GM21737 (cell line): ENCODE results near the gene OSBPL2.

ENCODE experiments used
- ATAC-seq: cut with Tn5 transposase; IDR thresholded peaks from one replicate; pipeline ENCODE4 v1.9.1; 2021; ENCODE audit warnings: mild to moderate bottlenecking, moderate library complexity; ENCODE audit not compliant: unreplicated experiment

The OSBPL2 gene

GRCh38 chr20:62219992-62220665, 18.2 kb upstream of the OSBPL2 start, which contains the start of gene HRH3:
HRH3 (minus strand) TSS chr20:62220278; CDS start chr20:62219970, 308 bp downstream.
- ATAC-seq = no peak

DNA sequence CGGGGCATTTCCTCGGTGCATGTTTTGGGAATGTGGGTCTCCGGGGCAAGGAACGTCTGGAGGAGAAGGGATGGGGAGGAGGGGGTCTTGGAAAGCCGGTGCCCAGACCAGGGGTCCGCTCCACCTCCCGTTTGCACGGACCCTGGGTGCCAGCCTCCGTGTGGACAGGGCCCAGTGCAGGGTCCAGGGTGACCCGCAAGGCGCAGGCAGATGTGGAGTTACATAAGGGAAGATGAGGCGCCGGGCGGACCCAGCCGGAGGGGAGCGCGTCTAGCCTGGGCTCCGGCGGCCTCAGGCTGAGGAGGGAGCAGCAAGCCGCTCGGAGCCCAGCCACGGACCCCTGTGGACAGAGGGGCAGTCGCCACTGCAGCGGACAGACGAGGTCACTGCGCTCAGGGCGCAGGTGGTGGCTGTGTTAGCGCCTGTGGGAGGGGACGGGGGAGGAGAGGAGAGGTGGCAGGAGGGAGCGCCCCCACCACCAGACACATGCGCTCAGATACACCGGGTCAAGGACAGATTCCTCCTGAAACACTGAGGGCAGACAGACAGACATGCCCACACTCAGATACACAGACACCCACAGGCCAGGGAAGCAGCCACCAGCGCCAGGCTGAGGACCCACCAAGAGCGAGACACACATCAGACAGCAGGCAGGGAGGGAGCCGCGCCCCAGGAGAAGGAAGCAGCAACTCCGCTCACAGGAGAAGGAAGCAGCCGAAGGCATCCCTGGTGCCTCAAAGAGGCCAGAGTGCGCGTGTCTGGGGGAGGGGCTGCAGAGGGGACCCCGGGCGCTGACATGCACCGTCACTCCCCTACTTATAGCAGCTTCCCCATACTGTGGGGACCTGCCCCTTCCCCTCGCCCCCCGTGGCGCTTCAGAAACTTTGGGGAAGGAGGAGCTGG, 17.4 kb upstream of the OSBPL2 start:
- no peak for ATAC-seq

GRCh38 chr20:62222266-62222850, 16.0 kb upstream of the OSBPL2 start:
- ATAC-seq = no peak

- ATAC-seq = no peak
These were observed 15.3 kb upstream of the OSBPL2 start for GRCh38 chr20:62222972-62223371.

GRCh38 chr20:62223571-62223970, 14.8 kb upstream of the OSBPL2 start:
- no peak for ATAC-seq

GRCh38 chr20:62224113-62224855, 14.0 kb upstream of the OSBPL2 start:
- ATAC-seq = no peak

DNA sequence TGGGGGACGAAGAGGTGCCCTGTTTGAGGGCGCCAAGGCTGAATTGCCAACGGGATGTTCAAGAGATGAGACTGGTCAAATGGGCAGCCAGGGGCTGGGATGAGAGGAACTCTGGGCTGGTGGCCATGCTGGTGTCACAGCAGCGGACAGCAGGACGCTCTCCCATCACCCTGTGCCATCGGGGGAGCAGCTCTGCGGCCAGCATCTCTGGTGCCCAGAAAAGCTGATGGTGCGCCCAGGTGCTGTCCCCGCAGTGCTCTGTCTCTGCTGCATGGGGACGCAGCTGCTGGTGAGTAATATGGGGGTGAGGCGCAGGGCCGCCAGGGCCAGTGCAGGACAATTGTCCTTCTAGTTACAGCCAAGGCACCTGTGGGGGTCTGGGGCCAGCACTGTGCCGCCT, 13.3 kb upstream of the OSBPL2 start:
- ATAC-seq = no peak

DNA sequence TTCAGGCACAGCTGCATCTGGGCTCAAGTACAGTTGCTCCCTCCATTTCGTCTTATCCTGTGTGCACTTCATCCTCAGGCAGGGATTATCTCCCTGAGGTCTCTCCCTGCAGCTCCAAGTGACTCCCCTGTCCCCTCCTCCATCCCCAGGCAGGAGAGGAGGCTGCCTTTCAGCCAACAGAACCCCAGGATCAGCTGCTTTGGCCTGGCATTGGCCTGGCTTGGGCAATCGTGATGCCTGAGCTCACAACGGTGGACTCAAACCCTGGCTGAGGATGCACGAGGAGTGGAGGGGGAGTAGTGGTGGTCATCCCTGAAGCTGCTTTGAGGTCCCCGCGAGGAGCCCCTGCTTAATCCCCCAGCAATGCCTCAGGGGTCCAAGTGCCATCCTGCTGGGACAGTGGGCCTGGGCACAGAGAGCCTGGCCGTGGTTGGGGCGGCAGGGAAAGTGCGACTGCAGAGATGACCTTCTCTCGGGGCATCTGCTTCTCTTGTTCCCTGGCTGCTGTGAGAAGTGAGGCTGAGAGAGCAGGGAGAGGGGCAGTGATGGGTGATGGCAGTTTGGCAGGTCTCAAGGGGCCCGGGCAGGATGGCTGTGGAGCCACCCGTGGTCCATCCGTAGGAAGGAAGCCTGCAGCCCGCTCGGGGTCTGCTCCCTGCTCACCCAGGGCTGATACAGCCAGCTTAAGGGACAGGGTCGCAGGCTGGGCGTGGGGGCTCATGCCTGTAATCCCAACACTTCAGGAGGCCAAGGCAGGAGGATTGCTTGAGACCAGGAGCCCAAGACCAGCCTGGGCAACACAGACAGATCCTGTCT, 12.3 kb upstream of the OSBPL2 start:
- ATAC-seq = no peak

GRCh38 chr20:62226707-62227590, 11.4 kb upstream of the OSBPL2 start:
- ATAC-seq = no peak

GRCh38 chr20:62227591-62227976, 10.7 kb upstream of the OSBPL2 start:
- ATAC-seq = no peak

DNA sequence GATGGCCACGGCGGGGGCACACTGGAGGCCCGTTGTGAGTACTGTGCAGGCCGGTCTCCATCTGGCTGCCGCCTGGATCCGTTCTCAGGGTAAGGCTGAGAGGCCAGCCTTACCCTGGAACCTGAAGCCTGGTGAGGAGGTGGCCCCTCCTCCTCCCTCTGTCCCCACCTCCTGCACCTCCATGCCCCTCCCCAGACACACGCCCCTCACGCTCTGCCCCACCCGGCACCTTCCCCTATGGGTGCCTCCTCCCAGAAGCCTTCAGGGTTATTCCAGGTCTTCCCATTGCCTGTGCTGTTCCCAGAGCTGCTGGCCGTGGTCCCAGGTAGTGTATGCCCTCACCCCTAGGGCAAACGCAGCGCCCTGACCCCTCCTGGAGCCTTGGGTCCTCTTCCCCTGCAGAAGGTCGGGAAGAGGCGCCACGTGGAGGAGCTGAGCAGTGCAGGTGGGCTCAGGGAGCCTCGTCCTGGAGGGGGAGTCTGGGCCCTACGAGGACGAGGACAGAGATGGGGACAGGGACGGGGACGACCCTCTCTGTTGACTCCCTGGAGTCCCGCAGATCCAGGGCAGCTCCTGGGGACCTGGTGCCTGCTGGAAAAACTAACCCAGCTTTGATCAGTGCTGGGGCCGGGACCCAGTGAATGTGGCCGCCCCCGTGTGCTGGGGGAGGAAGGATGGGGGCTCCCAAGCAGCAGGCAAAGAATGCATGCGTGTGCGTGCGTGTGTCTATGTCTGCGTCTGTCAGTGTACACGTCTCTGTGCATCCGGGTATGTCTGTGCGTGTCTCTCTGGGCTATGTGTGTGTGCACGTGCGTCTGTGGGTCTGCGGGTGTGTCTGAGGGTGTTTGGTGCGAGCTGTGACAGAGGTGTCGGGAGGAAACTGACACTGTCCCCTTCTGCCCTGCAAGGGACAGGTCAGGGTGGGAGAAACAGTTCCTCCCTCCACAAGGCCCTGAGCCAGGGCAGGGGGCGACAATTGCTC, 10.1 kb upstream of the OSBPL2 start:
- ATAC-seq = no peak

DNA sequence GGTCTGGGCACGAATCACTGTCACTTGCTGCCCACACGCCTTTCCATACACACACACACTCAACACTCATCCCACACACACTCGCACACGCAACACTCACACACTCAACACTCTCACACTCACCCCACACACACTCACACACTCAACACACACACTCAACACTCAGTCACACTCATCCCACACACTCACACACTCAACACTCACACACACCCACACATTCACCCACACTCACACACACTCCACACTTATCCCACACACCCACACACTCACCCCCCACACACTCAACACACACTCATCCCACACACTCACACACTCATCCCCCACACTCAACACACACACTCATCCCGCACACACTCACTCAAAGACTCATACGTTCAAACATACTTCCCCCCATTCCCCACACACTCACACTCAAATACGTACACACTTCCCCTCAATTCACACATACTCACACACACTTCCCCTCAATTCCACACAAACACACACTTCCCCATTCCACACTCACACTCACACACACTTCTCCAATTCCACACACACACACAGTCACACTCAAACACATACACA, 9.3 kb upstream of the OSBPL2 start:
- ATAC-seq = no peak

GRCh38 chr20:62229667-62230066, 8.7 kb upstream of the OSBPL2 start:
- ATAC-seq = no peak

- ATAC-seq = no peak
These were observed 8.0 kb upstream of the OSBPL2 start for GRCh38 chr20:62230276-62230675.

GRCh38 chr20:62230696-62231095, 7.6 kb upstream of the OSBPL2 start:
- ATAC-seq = no peak

DNA sequence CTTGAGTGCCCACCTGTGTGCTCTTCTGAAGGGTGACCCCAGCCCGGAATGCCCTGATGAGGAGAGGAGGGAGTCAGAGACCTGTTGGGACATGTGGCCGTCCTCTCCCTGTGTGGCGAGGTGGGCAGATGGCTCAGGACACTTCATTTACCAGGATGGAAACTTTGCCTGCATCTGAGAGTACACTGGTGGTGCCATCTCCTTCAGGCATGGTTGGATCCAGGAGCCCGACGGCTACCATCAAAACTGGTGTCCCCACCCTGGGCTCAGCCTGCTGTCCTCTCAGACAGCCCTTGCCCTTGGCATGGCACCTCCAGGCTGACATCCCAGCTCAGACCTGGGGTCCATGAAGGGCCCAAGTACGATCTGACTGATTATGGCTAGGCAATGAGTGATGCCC, 7.0 kb upstream of the OSBPL2 start:
- ATAC-seq = no peak

DNA sequence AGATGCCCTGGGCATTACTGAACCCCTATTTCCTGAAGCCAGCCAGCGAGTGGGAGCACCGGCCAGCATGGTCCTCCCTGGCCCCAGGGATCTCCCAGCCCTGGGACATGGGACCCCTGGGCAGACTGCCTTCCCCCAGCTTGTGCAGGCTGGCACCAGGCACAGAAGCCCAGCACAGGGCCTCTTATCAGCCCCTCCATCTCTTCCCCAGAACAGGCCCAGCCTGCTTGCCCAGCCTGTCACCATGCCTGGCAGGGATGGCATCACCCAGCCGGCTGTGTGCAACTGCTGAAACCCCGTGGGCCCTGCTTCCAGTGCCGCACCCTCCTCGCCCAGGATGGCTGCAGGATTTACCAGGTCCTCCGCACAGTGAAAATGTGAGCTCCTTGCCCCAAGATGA, 6.1 kb upstream of the OSBPL2 start:
- no peak for ATAC-seq
